GM18499 (cell line): ENCODE results near the gene RBM3.
A peak's percentile ranks its signal among the peaks of the same experiment; 100 is the strongest.

ENCODE experiments used
- ATAC-seq: cut with Tn5 transposase; IDR thresholded peaks from one replicate; pipeline ENCODE4 v1.9.1; 2021; ENCODE audit warnings: moderate number of reproducible peaks; ENCODE audit not compliant: insufficient read depth, unreplicated experiment

RBM3 gene

GRCh38 chrX:48575642-48576041 lies 1.4 kb downstream of the RBM3 start:
- no peak for ATAC-seq

DNA sequence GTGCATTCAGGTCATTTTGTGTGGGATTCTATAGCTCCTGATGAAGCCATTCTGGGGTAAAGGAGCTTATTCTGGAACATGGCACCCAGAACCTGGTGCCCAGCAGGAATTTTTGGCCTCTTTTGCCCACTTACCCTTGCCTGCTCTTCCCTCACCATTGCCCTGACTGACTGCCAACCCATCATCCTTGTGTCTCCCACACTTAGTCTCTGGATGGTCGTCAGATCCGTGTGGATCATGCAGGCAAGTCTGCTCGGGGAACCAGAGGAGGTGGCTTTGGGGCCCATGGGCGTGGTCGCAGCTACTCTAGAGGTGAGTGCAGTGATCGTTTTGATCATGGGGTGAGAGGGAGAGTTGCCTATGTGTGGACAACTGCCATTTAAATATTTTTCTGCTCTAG lies 1.8 kb downstream of the RBM3 start:
- ATAC-seq, result no peak

- ATAC-seq, result no peak
Observed at GRCh38 chrX:48578661-48579128, 4.4 kb downstream of the RBM3 start.

DNA sequence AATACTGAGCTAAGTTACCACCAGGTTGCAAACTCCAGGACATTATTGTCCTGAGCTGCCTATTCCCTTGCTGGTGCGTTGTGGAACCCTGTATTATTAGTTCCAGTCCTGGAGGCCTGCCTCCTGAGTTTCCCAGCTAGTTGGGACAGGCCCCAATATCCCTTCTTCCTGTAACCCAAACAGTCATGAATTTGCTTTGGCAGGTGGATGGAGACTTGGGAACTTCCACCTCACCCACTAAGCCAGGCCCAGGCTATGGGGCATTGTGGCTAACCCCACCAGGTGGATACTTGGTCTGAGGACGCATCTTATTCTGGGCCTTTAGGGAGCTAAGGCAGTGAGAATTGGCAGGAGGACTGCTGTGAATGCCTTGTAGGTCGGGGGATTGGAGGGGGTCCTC lies 5.0 kb downstream of the RBM3 start:
- no peak for ATAC-seq

DNA sequence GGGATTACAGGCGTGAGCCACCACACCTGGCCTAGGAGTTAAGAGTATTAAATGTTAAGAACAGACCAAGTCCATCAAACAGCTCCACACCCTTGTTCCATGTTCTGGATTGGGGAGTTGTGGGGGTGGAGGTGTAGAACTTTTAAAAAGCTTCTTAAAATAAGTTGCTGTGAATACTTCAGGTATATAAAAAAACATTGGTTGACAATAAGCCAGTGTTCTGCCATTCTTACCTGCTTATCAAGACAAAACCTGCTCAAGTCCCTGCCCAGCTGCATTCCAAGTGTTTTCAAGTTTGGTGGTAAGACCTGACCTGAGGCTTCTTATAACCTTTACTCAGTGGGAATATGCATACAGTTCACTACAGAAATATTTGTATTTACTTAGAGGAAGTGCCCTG lies 6.4 kb downstream of the RBM3 start:
- ATAC-seq, result no peak

DNA sequence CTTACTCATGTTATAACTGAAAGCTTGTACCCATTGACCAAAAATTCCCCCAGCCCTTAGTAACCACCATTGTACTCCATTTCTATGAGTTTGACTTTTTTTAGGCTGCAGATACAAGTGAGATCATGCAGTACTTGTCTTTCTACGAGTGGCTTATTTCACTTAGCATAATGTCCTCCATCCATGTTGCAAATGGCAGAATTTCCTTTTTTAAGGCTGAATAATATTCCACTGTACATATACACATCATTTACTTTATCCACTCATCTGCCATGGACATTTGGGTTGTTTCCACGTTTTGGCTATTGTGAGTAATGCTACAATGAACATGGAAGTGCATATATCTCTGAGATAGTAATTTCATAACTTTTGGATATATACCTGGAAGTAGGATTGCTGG lies 10.4 kb downstream of the RBM3 start:
- no peak for ATAC-seq

DNA sequence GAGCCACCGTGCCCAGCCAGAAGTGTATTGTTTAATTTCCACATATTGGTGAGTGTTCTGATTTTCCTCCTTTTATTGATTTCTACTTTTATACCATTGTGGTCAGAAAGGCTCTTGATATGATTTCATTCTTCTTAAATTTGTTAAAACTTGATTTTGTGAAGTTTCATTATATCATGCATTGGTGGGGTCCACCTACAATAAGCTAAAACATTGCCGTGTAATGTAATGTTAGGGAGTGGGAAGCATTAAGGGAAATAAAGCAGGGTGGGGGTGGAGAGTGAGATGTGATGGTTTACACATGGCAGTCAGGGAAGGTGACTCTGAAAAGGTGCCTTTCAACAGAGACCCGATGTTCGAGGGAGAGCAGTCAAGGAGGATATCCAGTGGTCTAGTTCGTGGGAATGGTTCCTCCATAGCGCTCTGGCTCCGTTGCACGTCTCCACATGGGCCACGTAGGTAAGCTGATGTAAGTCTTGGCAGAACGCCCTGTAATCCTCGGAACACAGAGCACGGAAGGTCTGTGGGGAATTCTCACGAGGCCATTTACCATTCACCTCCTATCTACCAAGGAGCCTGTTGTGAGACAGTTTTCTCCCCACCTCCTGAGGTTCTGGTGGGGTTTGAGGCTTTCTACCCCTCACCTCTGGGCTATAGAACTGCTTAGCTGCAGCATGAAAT lies 15.3 kb downstream of the RBM3 start:
- no peak for ATAC-seq

DNA sequence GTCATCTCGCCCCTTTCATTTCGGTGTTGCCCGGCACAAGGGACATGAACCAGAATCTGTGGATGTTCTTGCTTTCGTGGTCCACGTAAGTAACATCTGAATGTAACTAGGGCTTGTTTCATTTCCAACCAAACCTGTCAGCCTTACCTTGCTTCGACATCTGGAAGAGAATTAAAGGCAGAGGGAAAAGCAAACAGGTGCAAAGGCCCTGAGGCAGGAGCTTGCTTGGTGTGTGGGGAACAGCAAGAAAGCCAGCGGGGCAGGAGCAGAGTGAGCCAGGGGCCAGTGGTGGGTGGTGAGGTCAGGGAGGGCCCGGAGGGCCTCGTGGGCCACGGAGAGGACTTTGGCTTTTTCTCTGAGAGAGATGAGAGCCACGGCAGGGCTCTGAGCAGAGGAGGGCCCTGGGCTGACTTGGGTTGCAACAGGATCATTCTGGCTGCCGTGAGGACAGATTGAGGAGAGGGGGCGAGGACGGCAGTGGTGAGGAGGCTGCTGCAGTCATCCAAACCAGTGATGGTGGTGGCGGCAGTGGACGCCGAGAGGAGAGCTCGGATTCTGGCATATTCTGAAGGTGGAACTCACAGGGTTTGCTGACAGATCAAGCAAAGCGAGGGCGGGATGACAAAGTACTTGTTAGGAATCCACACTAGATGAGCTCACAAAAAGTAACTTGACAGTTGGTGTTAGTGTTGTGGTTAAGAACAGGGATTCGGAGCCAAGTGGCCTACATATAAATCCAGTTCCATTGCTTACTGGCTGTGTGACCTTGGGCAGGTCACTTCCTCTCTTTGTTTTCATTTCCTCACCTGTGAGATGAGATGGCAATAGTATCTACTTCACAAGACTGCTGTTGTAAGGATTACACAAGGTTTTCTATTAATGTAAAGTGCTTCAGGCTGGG lies 16.2 kb downstream of the RBM3 start:
- no peak for ATAC-seq

- no peak for ATAC-seq
Observed at GRCh38 chrX:48591255-48591791, 17.0 kb downstream of the RBM3 start.

- no peak for ATAC-seq
Observed at GRCh38 chrX:48592971-48593370, 18.7 kb downstream of the RBM3 start.

GRCh38 chrX:48595929-48596328 lies 21.6 kb downstream of the RBM3 start:
- ATAC-seq, result no peak

- peak; percentile 41 for ATAC-seq
Observed at GRCh38 chrX:48597353-48598264, 23.3 kb downstream of the RBM3 start, which contains the start of gene WDR13. WDR13 (plus strand) TSS chrX:48597492; CDS start chrX:48597997, 505 bp downstream.

DNA sequence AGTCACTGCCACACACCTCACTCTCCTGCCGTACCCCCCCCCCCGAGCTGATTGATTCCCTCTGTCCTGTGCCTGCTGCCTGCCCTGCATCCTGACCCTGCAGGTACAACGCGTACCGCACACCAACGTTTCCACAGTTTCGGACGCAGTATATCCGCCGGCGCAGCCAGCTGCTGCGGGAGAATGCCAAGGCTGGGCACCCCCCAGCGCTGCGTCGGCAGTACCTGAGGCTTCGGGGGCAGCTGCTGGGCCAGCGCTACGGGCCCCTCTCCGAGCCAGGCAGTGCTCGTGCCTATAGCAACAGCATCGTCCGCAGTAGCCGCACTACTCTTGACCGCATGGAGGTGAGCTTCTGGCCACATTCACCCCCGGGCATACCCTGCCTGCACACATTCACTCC lies 24.3 kb downstream of the RBM3 start:
- ATAC-seq, result no peak

DNA sequence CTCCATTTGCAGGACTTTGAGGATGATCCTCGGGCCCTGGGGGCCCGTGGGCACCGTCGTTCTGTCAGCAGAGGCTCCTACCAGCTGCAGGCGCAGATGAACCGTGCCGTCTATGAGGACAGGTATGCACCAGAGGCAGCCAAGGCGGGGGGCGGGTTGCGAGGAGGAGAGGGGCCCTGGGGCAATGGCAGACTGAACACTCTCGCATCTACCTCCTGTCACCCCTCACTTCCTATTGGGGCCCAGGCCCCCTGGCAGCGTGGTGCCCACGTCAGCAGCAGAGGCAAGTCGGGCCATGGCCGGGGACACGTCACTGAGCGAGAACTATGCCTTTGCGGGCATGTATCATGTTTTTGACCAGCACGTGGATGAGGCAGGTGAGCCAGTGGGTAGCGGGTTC lies 25.1 kb downstream of the RBM3 start:
- ATAC-seq, result no peak

- no peak for ATAC-seq
Observed at GRCh38 chrX:48600226-48600625, 25.9 kb downstream of the RBM3 start.

DNA sequence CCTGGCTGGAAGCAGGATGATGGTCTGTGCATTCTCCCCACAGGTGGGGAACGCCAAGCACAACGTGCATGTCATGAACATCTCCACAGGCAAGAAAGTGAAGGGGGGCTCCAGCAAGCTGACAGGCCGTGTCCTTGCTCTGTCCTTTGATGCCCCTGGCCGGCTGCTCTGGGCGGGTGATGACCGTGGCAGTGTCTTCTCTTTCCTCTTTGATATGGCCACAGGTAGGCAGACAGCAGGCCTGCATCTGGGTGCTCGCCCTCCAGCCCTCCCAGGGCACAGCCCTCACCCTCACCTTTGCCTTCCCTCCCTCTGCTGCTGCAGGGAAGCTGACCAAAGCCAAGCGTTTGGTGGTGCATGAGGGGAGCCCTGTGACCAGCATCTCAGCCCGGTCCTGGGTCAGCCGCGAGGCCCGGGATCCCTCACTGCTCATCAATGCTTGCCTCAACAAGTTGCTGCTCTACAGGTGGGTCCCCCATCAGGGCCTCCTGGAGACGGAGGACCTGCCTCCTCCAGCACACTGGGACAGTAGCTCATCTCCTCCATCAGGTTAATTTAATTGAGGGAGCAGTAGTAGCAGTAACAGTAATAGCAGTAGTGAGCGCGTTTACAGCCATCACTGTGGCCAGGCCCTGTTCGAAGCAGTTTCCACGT lies 27.6 kb downstream of the RBM3 start:
- no peak for ATAC-seq

DNA sequence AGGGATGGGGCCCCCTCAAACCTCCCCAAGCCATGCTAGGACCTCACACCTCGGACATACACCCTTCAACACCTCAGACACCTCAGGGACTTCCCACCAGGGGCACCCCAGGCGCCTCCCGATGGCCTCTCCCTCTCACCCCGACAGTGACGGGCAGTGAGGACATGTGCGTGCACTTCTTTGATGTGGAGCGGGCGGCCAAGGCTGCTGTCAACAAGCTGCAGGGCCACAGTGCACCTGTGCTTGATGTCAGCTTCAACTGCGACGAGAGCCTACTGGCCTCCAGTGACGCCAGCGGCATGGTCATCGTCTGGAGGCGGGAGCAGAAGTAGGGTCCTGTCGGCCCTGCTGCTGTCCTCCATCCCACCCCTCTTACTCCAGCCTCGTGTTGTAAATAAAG lies 30.4 kb downstream of the RBM3 start:
- no peak for ATAC-seq

DNA sequence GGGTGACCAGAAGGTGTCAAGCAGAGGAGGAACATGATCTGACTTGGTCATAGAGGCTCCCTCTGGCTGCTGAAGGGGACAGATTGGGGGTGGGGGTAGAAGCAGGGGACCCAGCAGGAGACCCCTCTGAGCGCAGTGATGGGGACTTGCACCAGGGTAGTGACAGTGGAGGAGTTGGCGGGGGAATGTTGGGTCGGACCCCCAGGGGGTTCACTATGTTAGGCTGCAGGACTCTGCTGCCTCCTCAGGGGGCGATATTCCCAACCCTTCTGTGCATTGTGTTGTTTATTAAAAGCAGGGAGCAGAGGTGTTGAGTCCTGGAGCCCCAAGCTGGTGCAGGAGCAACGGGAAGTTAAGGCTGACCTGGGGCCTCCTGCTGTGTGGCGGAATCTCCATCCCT lies 31.8 kb downstream of the RBM3 start:
- no peak for ATAC-seq

DNA sequence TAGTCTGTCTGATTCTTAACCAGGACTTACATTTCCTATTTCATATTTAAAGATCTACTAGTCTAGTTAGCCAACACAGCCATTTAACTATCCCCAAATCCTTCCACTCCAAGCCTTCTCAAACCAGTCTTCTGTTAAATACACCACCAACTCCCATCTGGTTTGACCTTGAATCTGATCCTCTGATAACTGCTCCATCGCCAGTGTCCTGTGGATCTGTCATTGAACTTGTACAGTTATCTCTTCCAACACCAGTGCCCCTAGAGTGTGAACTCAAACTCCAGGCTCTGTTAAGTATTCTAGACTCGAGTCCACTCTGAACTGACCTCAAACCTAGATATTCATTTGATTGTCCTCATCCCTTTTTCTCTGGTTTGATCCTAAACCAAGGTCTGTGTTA lies 37.4 kb downstream of the RBM3 start:
- no peak for ATAC-seq
